Measurements from ENCODE around the gene LIPJ. TPM values are rescaled to one million over a fixed set of nuclear protein-coding genes. Genes with fewer than 3 reads are reported as not detected.

The LIPJ gene
- total RNA-seq, 1 experiment from 2014 or later: not detected

- no TSS peak for BruUV-seq (replicated peaks)
Observed at GRCh38 chr10:88608780-88609179, 22.2 kb downstream of the LIPJ start.

More at GRCh38 chr10:88608780-88609179, 22.2 kb downstream of the LIPJ start:
- Histone ChIP-seq H3K9ac (ENCODE audit: low read length) (no peak overlapping the region), H4K20me1 (ENCODE audit: insufficient read depth) (no peaks in the 10 kb centered on the region), H3K4me3 (replicated peaks in 1 of 2; ENCODE audit: low read depth in 1 of 2, low read length in 2 of 2) (no peak overlapping the region), H3K4me2 (ENCODE audit: low read length) (no peak overlapping the region), H3K9me3 (ENCODE audit: control insufficient read depth in 1 of 2, insufficient read depth in 1 of 2, low read depth in 1 of 2, low read length in 2 of 2) (no peaks in the 10 kb centered on the region), H3K9me2 (ENCODE audit: insufficient read depth) (no peaks in the 10 kb centered on the region), H3K36me3 (ENCODE audit: control insufficient read depth in 1 of 2, insufficient read depth in 2 of 2, low read length in 2 of 2) (no peaks in the 10 kb centered on the region), H3K4me1 (ENCODE audit: control insufficient read depth in 1 of 2, insufficient read depth in 2 of 2, low read length in 2 of 2) (no peaks in the 10 kb centered on the region), H3K79me2 (ENCODE audit: insufficient read depth, low read length) (no peaks in the 10 kb centered on the region), H2AFZ (ENCODE audit: low read depth, low read length, poor library complexity, severe bottlenecking) (no peak overlapping the region), H3K27me3 (ENCODE audit: insufficient read depth, low read length) (no peaks in the 10 kb centered on the region), H3K27ac (ENCODE audit: low read depth, low read length) (no peak overlapping the region)
- CTCF ChIA-PET: no interaction called here
- DNase-seq (ENCODE audit: low read depth, low spot score) (no peak), ATAC-seq (no peak)
- POLR2A ChIA-PET: no interaction called here
- RAD21 ChIA-PET (ENCODE audit: low non-redundant PET in 1 of 2, low total read pairs in 2 of 2, uncharacterized antibody in 2 of 2, unreplicated experiment in 2 of 2): no interaction called here
- intact Hi-C loops (cut with micrococcal nuclease): no loop called here
- TF ChIP-seq CTCF (IDR thresholded peaks at IDR 0.05 in 2 of 3, conservative IDR thresholded peaks at IDR 0.05 in 1 of 3; ENCODE audit: borderline replicate concordance in 1 of 3, insufficient read depth in 1 of 3, low read depth in 2 of 3, low read length in 2 of 3) (no peak), ZFX (IDR thresholded peaks at IDR 0.05) (no peak), MAX (IDR thresholded peaks at IDR 0.05) (no peak), ELF1 (IDR thresholded peaks at IDR 0.05; ENCODE audit: borderline replicate concordance, low read depth) (no peak), REST (IDR thresholded peaks at IDR 0.05; ENCODE audit: low read depth) (no peak), TCF7L2 (IDR thresholded peaks at IDR 0.05; ENCODE audit: borderline replicate concordance, extremely low read depth, insufficient read depth, insufficient read length) (no peak), CEBPB (IDR thresholded peaks at IDR 0.05; ENCODE audit: low read depth) (no peak), CBX3 (IDR thresholded peaks at IDR 0.05; ENCODE audit: low read depth) (no peak), FOSL1 (IDR thresholded peaks at IDR 0.05; ENCODE audit: low read depth) (no peak), JUND (IDR thresholded peaks at IDR 0.05) (no peak), ZBTB33 (IDR thresholded peaks at IDR 0.05; ENCODE audit: extremely low read depth, insufficient replicate concordance, low read length) (no peak), POLR2AphosphoS5 (IDR thresholded peaks at IDR 0.05; ENCODE audit: low read depth, low read length) (no peak), SRF (IDR thresholded peaks at IDR 0.05; ENCODE audit: low read depth) (no peak), POLR2A (IDR thresholded peaks at IDR 0.05; ENCODE audit: borderline replicate concordance, extremely low read depth, insufficient read depth, insufficient read length) (no peak)
